H1 (cell line): Measurements from ENCODE around the gene C17orf50. TPM values are rescaled to one million over a fixed set of nuclear protein-coding genes. Genes with fewer than 3 reads are reported as not detected.

Source experiments
- CTCF ChIA-PET: fragments of 300-600 bp; sonication (Branson Sonifier 250); formaldehyde crosslinking; loops from one replicate; lab custom pipeline; 2021; ENCODE audit not compliant: partially characterized antibody; lab: Charles Lee
- POLR2A ChIA-PET: fragments of 300-600 bp; sonication (Branson Sonifier 250); formaldehyde crosslinking; loops from one replicate; lab custom pipeline; 2021; ENCODE audit warnings: inconsistent platforms; ENCODE audit not compliant: partially characterized antibody; lab: Charles Lee
- DNase-seq, 2 experiments: peaks; one replicate each; pipeline versions ENCODE4 v3.0.0 to v3.0.0-alpha.2; 2010 to 2022; ENCODE audit warnings: low spot score in 2 of 2, low read depth in 1 of 2, mixed read lengths in 1 of 2
- FAIRE-seq: peaks from 2 replicates; lab custom pipeline; 2011; peaks lifted over from hg19 to GRCh38; lab: Jason Lieb, UNC
- H2AFZ ChIP-seq: 2 replicates; pipeline ENCODE4 v1.8.1; 2012; ENCODE audit warnings: low read length, inconsistent platforms
- H2AK5ac ChIP-seq: 2 replicates; pipeline ENCODE4 v1.6.1; 2013; ENCODE audit warnings: low read depth, low read length
- H2BK120ac ChIP-seq: replicated peaks from 2 replicates; pipeline ENCODE3; 2013; ENCODE audit warnings: low read depth, low read length, inconsistent platforms
- H2BK12ac ChIP-seq: 2 replicates; pipeline ENCODE4 v1.6.1; 2013; ENCODE audit warnings: low read depth, low read length
- H2BK15ac ChIP-seq: 2 replicates; pipeline ENCODE4 v1.6.1; 2013; ENCODE audit warnings: low read length
- H2BK20ac ChIP-seq: 2 replicates; pipeline ENCODE4 v1.6.1; 2013; ENCODE audit warnings: low read length
- H2BK5ac ChIP-seq: 2 replicates; pipeline ENCODE4 v1.6.1; 2013; ENCODE audit warnings: low read depth, low read length
- H3K14ac ChIP-seq: 2 replicates; pipeline ENCODE4 v1.6.1; 2013; ENCODE audit warnings: inconsistent platforms; ENCODE audit not compliant: insufficient read length
- H3K18ac ChIP-seq: 2 replicates; pipeline ENCODE4 v1.6.1; 2013; ENCODE audit warnings: low read length; ENCODE audit errors: extremely low read depth
- H3K23ac ChIP-seq: 2 replicates; pipeline ENCODE4 v1.6.1; 2013; ENCODE audit warnings: inconsistent platforms; ENCODE audit not compliant: insufficient read length
- H3K23me2 ChIP-seq: 2 replicates; pipeline ENCODE4 v1.6.1; 2013; ENCODE audit warnings: low read depth, low read length
- H3K27ac ChIP-seq: 2 replicates; pipeline ENCODE4 v1.6.1; 2011; ENCODE audit warnings: low read depth, low read length, inconsistent platforms
- H3K27me3 ChIP-seq, 4 experiments: replicated peaks in 1 of 4; 1 replicate in 1 of 4; 2 replicates in 3 of 4; pipeline versions ENCODE4 v1.6.1 to v1.8.1; 2011 to 2013; ENCODE audit warnings: low read length in 3 of 4, mild to moderate bottlenecking in 3 of 4, inconsistent platforms in 2 of 4, mixed read lengths in 2 of 4, moderate library complexity in 1 of 4; ENCODE audit not compliant: control insufficient read depth in 3 of 4, insufficient read depth in 3 of 4; ENCODE audit errors: extremely low read depth in 1 of 4
- H3K36me3 ChIP-seq, 4 experiments: 2 replicates each; pipeline versions ENCODE4 v1.6.1 to v1.8.1; 2011 to 2013; ENCODE audit warnings: mild to moderate bottlenecking in 4 of 4, low read length in 3 of 4, moderate library complexity in 2 of 4, control low read depth in 1 of 4, inconsistent platforms in 1 of 4; ENCODE audit not compliant: insufficient read depth in 4 of 4, control insufficient read depth in 2 of 4
- H3K4ac ChIP-seq: replicated peaks from 2 replicates; pipeline ENCODE3; 2013; ENCODE audit warnings: low read length, low read depth, mixed read lengths, inconsistent platforms; ENCODE audit not compliant: insufficient read length
- H3K4me1 ChIP-seq, 4 experiments: replicated peaks in 1 of 4; 1 replicate in 1 of 4; 2 replicates in 3 of 4; pipeline versions ENCODE4 v1.6.1 to v1.8.1; 2011 to 2013; ENCODE audit warnings: low read length in 3 of 4, inconsistent platforms in 2 of 4, mixed read lengths in 1 of 4; ENCODE audit not compliant: insufficient read depth in 4 of 4, control insufficient read depth in 3 of 4
- H3K4me2 ChIP-seq, 2 experiments: 2 replicates each; pipeline versions ENCODE4 v1.6.1 to v1.8.1; 2011 to 2013; ENCODE audit warnings: low read depth in 2 of 2, low read length in 2 of 2, control low read depth in 1 of 2, inconsistent platforms in 1 of 2, mild to moderate bottlenecking in 1 of 2; ENCODE audit not compliant: insufficient read depth in 1 of 2
- H3K4me3 ChIP-seq, 4 experiments: fragments of 200-600, 300-600 bp in 1 of 4; sonication (generic), shearing (Covaris generic), sonication (Bioruptor Twin) in 1 of 4; 2 replicates each; pipeline versions ENCODE4 v1.5.1 to v1.8.1; 2011 to 2016; ENCODE audit warnings: low read length in 4 of 4, low read depth in 3 of 4, control low read depth in 2 of 4, inconsistent platforms in 2 of 4, mild to moderate bottlenecking in 2 of 4, mixed read lengths in 1 of 4, moderate library complexity in 1 of 4; ENCODE audit not compliant: insufficient read depth in 2 of 4; ENCODE audit errors: extremely low read depth in 1 of 4
- H3K56ac ChIP-seq: replicated peaks from 2 replicates; pipeline ENCODE3; 2013; ENCODE audit warnings: low read depth, mild to moderate bottlenecking, mixed read lengths, low read length, inconsistent platforms; ENCODE audit not compliant: insufficient read length
- H3K79me1 ChIP-seq: 2 replicates; pipeline ENCODE4 v1.6.1; 2013; ENCODE audit warnings: low read depth, low read length, control low read depth
- H3K79me2 ChIP-seq, 2 experiments: 2 replicates each; pipeline versions ENCODE4 v1.6.1 to v1.8.1; 2012 to 2013; ENCODE audit warnings: low read length in 2 of 2, mild to moderate bottlenecking in 2 of 2, inconsistent platforms in 1 of 2; ENCODE audit not compliant: insufficient read depth in 2 of 2, control insufficient read depth in 1 of 2
- H3K9ac ChIP-seq, 4 experiments: replicated peaks in 1 of 4; 1 replicate in 1 of 4; 2 replicates in 3 of 4; pipeline versions ENCODE4 v1.6.1 to v1.8.1; 2011 to 2013; ENCODE audit warnings: low read depth in 3 of 4, low read length in 3 of 4, control low read depth in 2 of 4, mild to moderate bottlenecking in 2 of 4, moderate library complexity in 2 of 4, inconsistent platforms in 1 of 4; ENCODE audit errors: extremely low read depth in 1 of 4
- H3K9me3 ChIP-seq, 2 experiments: 2 replicates each; pipeline versions ENCODE4 v1.6.1 to v1.8.1; 2012 to 2013; ENCODE audit warnings: mild to moderate bottlenecking in 2 of 2, moderate library complexity in 2 of 2, control low read depth in 1 of 2, inconsistent platforms in 1 of 2, low read depth in 1 of 2, low read length in 1 of 2, mixed read lengths in 1 of 2; ENCODE audit not compliant: insufficient read depth in 2 of 2
- H4K20me1 ChIP-seq, 2 experiments: replicated peaks in 1 of 2; 2 replicates each; pipeline versions ENCODE3 to v1.8.1; 2011 to 2013; ENCODE audit warnings: inconsistent platforms in 2 of 2, low read length in 2 of 2, mild to moderate bottlenecking in 1 of 2; ENCODE audit not compliant: insufficient read depth in 2 of 2, control insufficient read depth in 1 of 2
- H4K5ac ChIP-seq: 2 replicates; pipeline ENCODE4 v1.6.1; 2013; ENCODE audit warnings: low read length, low read depth, mixed read lengths, inconsistent platforms; ENCODE audit not compliant: insufficient read length
- H4K8ac ChIP-seq: 2 replicates; pipeline ENCODE4 v1.8.0; 2013; ENCODE audit warnings: mild to moderate bottlenecking, moderate library complexity, low read length, inconsistent platforms; ENCODE audit not compliant: insufficient read depth; ENCODE audit errors: extremely low read depth
- H4K91ac ChIP-seq: replicated peaks from 2 replicates; pipeline ENCODE3; 2013; ENCODE audit warnings: low read length, mixed read lengths, inconsistent platforms; ENCODE audit not compliant: insufficient read length
- BACH1 ChIP-seq: IDR thresholded peaks from 2 replicates; pipeline ENCODE4 v1.6.1; 2012; ENCODE audit warnings: low read length, improper control_type of control experiment
- GABPA ChIP-seq: IDR thresholded peaks from 2 replicates; pipeline ENCODE4 v1.6.1; 2011; ENCODE audit warnings: mild to moderate bottlenecking, low read length, moderate library complexity, borderline replicate concordance; ENCODE audit not compliant: insufficient read depth
- JUN ChIP-seq: IDR thresholded peaks from 2 replicates; pipeline ENCODE4 v1.6.1; 2011; ENCODE audit warnings: low read depth, mild to moderate bottlenecking, improper control_type of control experiment, low read length
- MAX ChIP-seq: IDR thresholded peaks from 2 replicates; pipeline ENCODE4 v1.6.1; 2012; ENCODE audit warnings: inconsistent platforms
- POLR2A ChIP-seq, 2 experiments: IDR thresholded peaks; 1 replicate in 1 of 2; 2 replicates in 1 of 2; pipeline ENCODE4 v1.6.1; 2011; ENCODE audit warnings: low read depth in 2 of 2, low read length in 2 of 2, mild to moderate bottlenecking in 2 of 2; ENCODE audit errors: control extremely low read depth in 1 of 2
- RNF2 ChIP-seq: fragments of 200-900, 300-1000 bp; sonication (generic); IDR thresholded peaks from 2 replicates; pipeline ENCODE4 v1.7.1; 2016; ENCODE audit warnings: borderline replicate concordance, low read depth, mild to moderate bottlenecking, antibody characterized with exemption, low read length; ENCODE audit not compliant: poor library complexity, severe bottlenecking; ENCODE audit errors: missing control alignments
- SAP30 ChIP-seq: fragments of 300-600 bp; sonication (generic); IDR thresholded peaks from 2 replicates; pipeline ENCODE4 v1.7.1; 2012; ENCODE audit warnings: low read length, moderate library complexity, mild to moderate bottlenecking, inconsistent platforms; ENCODE audit not compliant: insufficient read depth, insufficient replicate concordance
- TCF12 ChIP-seq: IDR thresholded peaks from 2 replicates; pipeline ENCODE4 v1.6.1; 2011; ENCODE audit warnings: low read depth, mild to moderate bottlenecking, low read length
- WGBS, 2 experiments: shearing (Covaris generic) in 1 of 2; methylation state at CpG; one replicate each; pipeline versions ENCODE4 v1.1.6 to v1.1.7; 2013 to 2015; ENCODE audit warnings: low lambda C conversion rate in 2 of 2, mixed read lengths in 2 of 2, inconsistent platforms in 1 of 2, low coverage in 1 of 2, missing lambda C conversion rate in 1 of 2; ENCODE audit not compliant: insufficient replicate concordance in 2 of 2, insufficient coverage in 1 of 2, insufficient read length in 1 of 2; ENCODE audit errors: extremely low coverage in 1 of 2, missing lambda C conversion rate in 1 of 2; 5-methylcytosine and 5-hydroxymethylcytosine counted together
- polyA plus RNA-seq, 7 experiments: library from polyadenylated mRNA; depleted of rRNA in 3 of 7; stranded (reverse) in 5 of 7; unstranded in 2 of 7; fragments of >200 nt in 5 of 7; fragments of 200-250 nt in 2 of 7; gene quantifications; 1 replicate in 5 of 7; 2 replicates in 1 of 7; 4 replicates in 1 of 7; pipeline versions ENCODE4 v1.2.1 to v1.2.3, GENCODE V29; 2011 to 2013; ENCODE audit warnings: missing spikeins in 2 of 7, mixed read lengths in 2 of 7
- total RNA-seq: library from RNA; stranded (reverse); fragmentation: NEBNext Ultra II Directional; extraction: Animal tissue kit (Norgen Biotek cat#: 25700); gene quantifications from 2 replicates; pipeline ENCODE4 v1.2.1, GENCODE V29; 2021

C17orf50 gene
- total and polyA plus RNA-seq, 2 of the 8 experiments (the other 6 are each of a cell fraction or from before 2014, with no cell fraction given): 0.12 TPM; not detected in 1

GRCh38 chr17:35728551-35728950 lies 32.1 kb upstream of the C17orf50 start:
- Histone ChIP-seq H3K23me2 (peaks cover 9% of the 10 kb centered on the region; the same call in 1 of the 2 replicates), H2BK12ac (no peak overlapping the region), H4K20me1 (peaks cover 2 to 8% of the 10 kb centered on the region in 2 experiments), H3K23ac (no peak overlapping the region), H3K36me3 (peaks cover 0 to 15% (median 7%) of the 10 kb centered on the region in 4 experiments; a peak in 7 of 8 replicates), H3K79me1 (peaks cover 2% of the 10 kb centered on the region; the same call in 1 of the 2 replicates), H3K27ac (no peak overlapping the region), H3K79me2 (no peaks in the 10 kb centered on the region), H3K4me2 (no peak overlapping the region; a peak in 1 of 4 replicates), H3K14ac (no peak overlapping the region), H2BK5ac (no peak overlapping the region), H2BK20ac (no peak overlapping the region), H3K27me3 (peaks cover 0 to 8% (median 5%) of the 10 kb centered on the region in 4 experiments; a peak in 4 of 7 replicates), H3K9ac (no peak overlapping the region; a peak in 2 of 7 replicates), H4K91ac (no peak overlapping the region), H3K56ac (no peak overlapping the region), H3K4me1 (peaks cover 7 to 28% (median 8%) of the 10 kb centered on the region in 4 experiments; a peak in 6 of 7 replicates), H2BK15ac (no peak overlapping the region), H2AK5ac (no peak overlapping the region), H2AFZ (no peak overlapping the region), H4K5ac (no peak overlapping the region), H2BK120ac (no peak overlapping the region), H3K9me3 (no peaks in the 10 kb centered on the region), H3K4ac (no peak overlapping the region), H3K18ac (no peak overlapping the region), H4K8ac (no peak overlapping the region), H3K4me3 (no peak overlapping the region)
- DNase-seq (no peak), FAIRE-seq (no peak)
- no peak for TF ChIP-seq POLR2A (IDR thresholded peaks at IDR 0.05; ENCODE audit: control extremely low read depth in 1 of 2, low read depth in 2 of 2, low read length in 2 of 2)
- no peak for TF ChIP-seq JUN
- no peak for TF ChIP-seq SAP30
- TF ChIP-seq RNF2: no peak
- TF ChIP-seq GABPA: no peak
- no peak for TF ChIP-seq TCF12
- no peak for TF ChIP-seq BACH1
- no peak for TF ChIP-seq MAX
- 93% methylated on average over 3 of the region's 3 CpGs; no CpG with 5 or more reads in 1 of the 2 experiments for WGBS, 2 experiments
- ChIA-PET CTCF (interaction anchor here (1.2 to 9.8 kb wide), 6 partner anchors 12 to 116 kb away, joined by 3 to 45 read pairs (median 14); no protein-coding TSS in a partner anchor), POLR2A (interaction anchor here (1.0 kb wide), 1 partner anchor 11 kb away, joined by 4 read pairs; no protein-coding TSS in a partner anchor)
